ENCODE measurements around the gene SPINK9.

Gene SPINK9

DNA sequence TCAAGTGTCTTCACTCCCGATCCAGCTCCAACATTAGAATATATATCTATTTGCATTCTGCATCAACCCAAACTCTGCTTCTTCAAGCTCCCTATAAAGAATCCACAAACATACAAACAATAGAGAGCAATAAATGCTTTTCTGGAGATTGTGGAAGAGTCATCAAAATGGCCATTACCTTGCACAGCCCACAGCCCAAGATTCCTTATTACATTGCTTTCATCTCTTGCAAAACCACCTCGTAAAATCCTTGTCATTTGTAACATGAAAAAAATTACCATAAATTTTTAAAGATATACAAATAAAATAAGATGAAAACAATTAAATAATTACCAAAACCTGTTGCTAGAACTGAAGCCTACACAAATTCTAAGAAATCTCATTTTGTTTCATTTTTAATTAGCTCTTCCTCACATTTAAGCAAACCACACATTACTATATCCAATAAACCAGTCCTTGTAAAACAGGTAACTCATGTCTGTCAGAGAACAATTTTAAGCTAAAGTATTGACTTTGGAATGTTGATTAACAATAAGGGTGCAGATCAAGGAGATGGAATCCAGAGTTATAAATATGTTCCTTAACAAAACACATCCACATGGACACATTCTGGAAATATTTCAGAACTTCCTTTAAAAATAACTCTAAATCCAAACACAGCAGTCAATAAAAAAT, 7.1 kb downstream of the SPINK9 start:
- DNase-seq (ENCODE audit: low read depth) = no peak
- TF ChIP-seq, protein P1, sequence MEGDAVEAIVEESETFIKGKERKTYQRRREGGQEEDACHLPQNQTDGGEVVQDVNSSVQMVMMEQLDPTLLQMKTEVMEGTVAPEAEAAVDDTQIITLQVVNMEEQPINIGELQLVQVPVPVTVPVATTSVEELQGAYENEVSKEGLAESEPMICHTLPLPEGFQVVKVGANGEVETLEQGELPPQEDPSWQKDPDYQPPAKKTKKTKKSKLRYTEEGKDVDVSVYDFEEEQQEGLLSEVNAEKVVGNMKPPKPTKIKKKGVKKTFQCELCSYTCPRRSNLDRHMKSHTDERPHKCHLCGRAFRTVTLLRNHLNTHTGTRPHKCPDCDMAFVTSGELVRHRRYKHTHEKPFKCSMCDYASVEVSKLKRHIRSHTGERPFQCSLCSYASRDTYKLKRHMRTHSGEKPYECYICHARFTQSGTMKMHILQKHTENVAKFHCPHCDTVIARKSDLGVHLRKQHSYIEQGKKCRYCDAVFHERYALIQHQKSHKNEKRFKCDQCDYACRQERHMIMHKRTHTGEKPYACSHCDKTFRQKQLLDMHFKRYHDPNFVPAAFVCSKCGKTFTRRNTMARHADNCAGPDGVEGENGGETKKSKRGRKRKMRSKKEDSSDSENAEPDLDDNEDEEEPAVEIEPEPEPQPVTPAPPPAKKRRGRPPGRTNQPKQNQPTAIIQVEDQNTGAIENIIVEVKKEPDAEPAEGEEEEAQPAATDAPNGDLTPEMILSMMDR (IDR thresholded peaks at IDR 0.05; ENCODE audit: low read length, missing control alignments) = no peak

DNA sequence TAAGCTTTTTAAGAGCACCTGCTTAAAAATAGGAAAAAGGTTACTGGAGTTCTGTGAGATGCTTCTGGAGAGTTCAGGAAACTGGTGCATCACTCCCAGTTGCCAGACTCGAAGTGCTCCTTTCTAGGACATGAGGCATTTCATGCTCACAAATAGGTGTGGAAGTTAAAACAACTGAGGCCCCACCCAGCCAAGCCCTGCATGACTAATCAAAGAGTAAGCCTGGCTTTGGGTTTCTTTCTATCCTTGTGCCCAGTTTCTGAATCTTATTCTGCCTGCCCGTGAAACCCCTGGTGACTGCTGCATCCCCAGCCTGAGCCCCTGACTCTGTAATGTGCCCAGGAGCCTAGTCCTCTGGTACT, 7.7 kb downstream of the SPINK9 start:
- H3K4me3 ChIP-seq (replicated peaks; ENCODE audit: low read depth, low read length) = no peak overlapping the region
- no peak for DNase-seq (ENCODE audit: low read depth)
- TF ChIP-seq, protein P1 (IDR thresholded peaks at IDR 0.05; ENCODE audit: low read length, missing control alignments) = no peak

More for the DNA sequence above, 7.1 kb downstream of the SPINK9 start:
- H3K4me3 ChIP-seq (replicated peaks; ENCODE audit: low read depth, low read length) = no peak overlapping the region

DNA sequence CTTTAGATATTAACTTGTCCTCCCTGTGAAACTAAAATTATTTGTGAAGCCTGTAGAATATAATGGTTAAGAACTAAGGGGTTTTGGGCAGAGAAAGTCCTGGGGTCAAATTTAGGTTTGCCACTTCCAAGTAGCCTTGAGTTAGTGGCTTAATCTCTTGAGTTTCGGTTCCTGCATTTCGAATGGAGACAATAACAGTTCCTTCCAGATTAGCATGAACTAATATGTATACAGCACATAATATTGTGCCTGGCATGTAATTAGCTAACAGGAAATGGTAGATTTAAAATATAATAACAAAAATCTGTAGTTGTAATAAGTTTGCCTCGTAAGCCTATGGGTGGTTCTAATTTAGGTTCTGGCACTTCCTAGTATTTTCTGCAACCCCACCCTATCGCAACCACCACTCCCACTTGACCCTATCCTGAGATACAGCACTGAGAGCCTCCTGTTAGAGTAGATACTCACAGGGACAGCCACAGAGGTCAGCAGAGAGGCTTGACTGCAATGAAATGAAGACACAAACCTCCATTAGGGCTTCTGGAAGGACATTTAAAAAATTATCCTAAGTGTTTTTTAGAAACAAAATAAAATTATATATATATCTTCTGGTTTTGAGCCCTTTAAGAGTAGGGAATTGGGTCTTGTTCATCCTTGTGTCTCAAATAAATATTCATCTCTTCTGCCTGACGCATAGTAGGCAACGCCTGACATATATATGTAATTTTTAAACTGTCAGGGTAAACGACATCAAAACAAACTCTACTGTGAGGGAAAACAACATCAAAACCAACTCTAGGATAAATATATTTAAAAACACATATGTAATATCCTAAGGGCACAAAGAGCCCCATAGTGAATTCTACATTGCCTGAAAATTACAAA, 8.5 kb downstream of the SPINK9 start:
- DNase-seq (ENCODE audit: low read depth) = no peak
- TF ChIP-seq, protein P1 (IDR thresholded peaks at IDR 0.05; ENCODE audit: low read length, missing control alignments) = no peak
- no peak overlapping the region for H3K4me3 ChIP-seq (replicated peaks; ENCODE audit: low read depth, low read length)

DNA sequence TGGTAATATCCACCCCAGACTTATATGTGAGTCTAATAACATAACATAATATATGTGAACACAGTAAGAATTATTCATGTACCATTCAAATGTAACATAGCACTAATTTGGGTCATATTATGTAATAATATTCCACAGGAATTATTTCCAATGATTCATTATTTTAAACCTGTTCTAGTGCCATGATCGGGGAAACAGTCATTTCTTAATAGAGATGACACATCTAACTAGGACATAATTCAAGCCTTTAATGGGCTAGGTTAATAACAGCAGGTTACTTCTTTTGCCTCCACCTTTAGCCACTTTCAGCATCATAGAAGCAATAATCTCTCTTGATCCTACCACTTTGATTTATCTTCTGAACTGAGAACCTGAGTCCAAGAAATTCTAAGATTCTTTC, 12.3 kb downstream of the SPINK9 start:
- DNase-seq (ENCODE audit: low read depth) = no peak
- TF ChIP-seq, protein P1 (IDR thresholded peaks at IDR 0.05; ENCODE audit: low read length, missing control alignments) = no peak
- no peak overlapping the region for H3K4me3 ChIP-seq (replicated peaks; ENCODE audit: low read depth, low read length)

DNA sequence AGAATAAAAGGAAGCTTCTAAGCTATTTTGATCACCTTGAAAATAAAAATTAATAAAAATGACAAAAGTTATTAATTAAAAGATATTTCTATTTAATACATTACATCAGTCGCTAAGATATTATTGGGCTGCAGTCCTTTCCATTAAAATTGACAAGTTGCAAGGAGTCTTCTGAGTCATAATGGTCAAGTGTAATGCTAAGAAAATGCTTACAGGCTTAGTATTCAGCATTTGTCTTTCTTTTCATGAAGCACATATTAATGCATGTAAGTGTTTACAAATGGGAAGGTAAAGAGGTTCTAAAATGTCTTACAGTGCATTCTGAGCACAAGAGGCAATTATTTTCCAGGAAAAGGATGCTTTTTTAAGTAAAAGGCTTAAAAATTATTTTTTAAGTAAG, 17.3 kb downstream of the SPINK9 start:
- no peak overlapping the region for H3K4me3 ChIP-seq (replicated peaks; ENCODE audit: low read depth, low read length)
- DNase-seq (ENCODE audit: low read depth) = no peak
- TF ChIP-seq, protein P1 (IDR thresholded peaks at IDR 0.05; ENCODE audit: low read length, missing control alignments) = no peak

DNA sequence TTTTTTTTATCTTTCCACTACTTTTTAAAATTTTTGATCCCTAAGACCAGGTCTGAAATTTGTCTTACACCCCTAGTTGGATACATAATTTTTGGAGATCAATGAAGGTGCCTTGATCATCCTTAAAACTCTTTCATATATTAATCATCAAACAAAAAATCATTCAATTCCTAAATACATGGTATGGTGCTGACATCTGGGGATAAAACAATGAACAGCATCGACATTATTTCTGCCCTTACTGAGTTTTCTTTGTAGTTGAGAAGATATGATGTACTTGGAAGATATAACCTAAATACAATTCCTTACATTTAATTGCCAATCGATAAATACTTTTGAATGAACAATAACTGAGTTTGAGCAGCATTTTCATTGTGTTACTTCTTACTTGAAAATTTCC, 18.3 kb downstream of the SPINK9 start:
- TF ChIP-seq, protein P1 (IDR thresholded peaks at IDR 0.05; ENCODE audit: low read length, missing control alignments) = no peak

More for the DNA sequence above, 18.3 kb downstream of the SPINK9 start:
- DNase-seq (ENCODE audit: low read depth) = no peak
- H3K4me3 ChIP-seq (replicated peaks; ENCODE audit: low read depth, low read length) = no peak overlapping the region
